SU-DHL-6 (cell line): ENCODE data around the gene EPHB1.

Experiments used
- H2AFZ ChIP-seq: fragments of 200-600 bp; sonication (generic); 2 replicates; pipeline ENCODE4 v1.6.1; 2014; ENCODE audit warnings: low read depth, mild to moderate bottlenecking, moderate library complexity, mixed read lengths, antibody characterized with exemption, low read length; ENCODE audit not compliant: severe bottlenecking
- H3F3A ChIP-seq: fragments of 200-600 bp; shearing (Covaris generic); 2 replicates; pipeline ENCODE4 v1.6.0; 2016; ENCODE audit warnings: antibody characterized with exemption, mild to moderate bottlenecking; ENCODE audit not compliant: insufficient read depth
- H3K27ac ChIP-seq: fragments of 200-600 bp; sonication (generic); 2 replicates; pipeline ENCODE4 v1.5.1; 2016; ENCODE audit warnings: low read depth, mild to moderate bottlenecking, low read length, moderate library complexity, mixed read lengths
- H3K27me3 ChIP-seq: fragments of 200-600 bp; sonication (generic), shearing (Covaris generic); 2 replicates; pipeline ENCODE4 v1.6.0; 2014; ENCODE audit warnings: mild to moderate bottlenecking, low read length
- H3K36me3 ChIP-seq: fragments of 200-600 bp; sonication (generic); 2 replicates; pipeline ENCODE4 v1.6.1; 2014; ENCODE audit warnings: mild to moderate bottlenecking, low read length, mixed read lengths
- H3K4me2 ChIP-seq: fragments of 300-600, 200-600 bp; shearing (Covaris generic), sonication (generic); 2 replicates; pipeline ENCODE4 v1.6.0; 2014; ENCODE audit warnings: low read length, low read depth, mild to moderate bottlenecking; ENCODE audit not compliant: poor library complexity, severe bottlenecking
- H3K4me3 ChIP-seq: fragments of 200-600 bp; sonication (generic); 2 replicates; pipeline ENCODE4 v1.5.1; 2014; ENCODE audit warnings: antibody characterized with exemption, low read length, mild to moderate bottlenecking, mixed read lengths; ENCODE audit not compliant: insufficient read depth, poor library complexity, severe bottlenecking
- H3K79me2 ChIP-seq: fragments of 200-600 bp; sonication (generic); 2 replicates; pipeline ENCODE4 v1.6.1; 2014; ENCODE audit warnings: mild to moderate bottlenecking, low read length, moderate library complexity; ENCODE audit not compliant: insufficient read depth
- H3K9ac ChIP-seq: fragments of 200-600 bp; sonication (generic); 2 replicates; pipeline ENCODE4 v1.7.0; 2014; ENCODE audit warnings: mild to moderate bottlenecking, low read length
- H3K9me2 ChIP-seq: fragments of 200-600 bp; sonication (generic); replicated peaks from 2 replicates; pipeline ENCODE4 v1.6.1; 2014; ENCODE audit warnings: low read length; ENCODE audit not compliant: insufficient read depth
- H3K9me3 ChIP-seq: fragments of 200-600 bp; sonication (generic); 2 replicates; pipeline ENCODE4 v1.6.1; 2014; ENCODE audit warnings: low read length, mixed read lengths; ENCODE audit not compliant: insufficient read depth
- H4K20me1 ChIP-seq: fragments of 200-600 bp; sonication (generic); 2 replicates; pipeline ENCODE4 v1.6.1; 2014; ENCODE audit warnings: low read depth, mild to moderate bottlenecking, antibody characterized with exemption, low read length, moderate library complexity, mixed read lengths
- CTCF ChIP-seq: fragments of 200-600 bp; sonication (generic); IDR thresholded peaks from one replicate; pipeline ENCODE4 v1.5.1; 2017; ENCODE audit warnings: antibody characterized with exemption, mild to moderate bottlenecking, low read length, moderate library complexity; ENCODE audit not compliant: insufficient read depth, poor library complexity, severe bottlenecking
- EZH2phosphoT487 ChIP-seq: fragments of 200-600 bp; sonication (generic), shearing (Covaris generic); conservative IDR thresholded peaks from 2 replicates; pipeline ENCODE4 v1.6.1; 2018; ENCODE audit warnings: mild to moderate bottlenecking, antibody characterized with exemption, low read length, moderate library complexity, mixed read lengths

EPHB1 gene

GRCh38 chr3:135090020-135090717 is 295.1 kb downstream of the EPHB1 start:
- Histone ChIP-seq H3K27ac (no peak overlapping the region), H3K9me2 (no peaks in the 10 kb centered on the region), H4K20me1 (no peaks in the 10 kb centered on the region), H3K36me3 (no peaks in the 10 kb centered on the region), H2AFZ (no peak overlapping the region), H3K9ac (no peak overlapping the region), H3K79me2 (no peaks in the 10 kb centered on the region), H3K9me3 (no peaks in the 10 kb centered on the region), H3K4me3 (no peak overlapping the region), H3K4me2 (no peak overlapping the region), H3K27me3 (no peaks in the 10 kb centered on the region), H3F3A (no peaks in the 10 kb centered on the region)
- TF ChIP-seq CTCF (no peak), EZH2phosphoT487 (no peak)

DNA sequence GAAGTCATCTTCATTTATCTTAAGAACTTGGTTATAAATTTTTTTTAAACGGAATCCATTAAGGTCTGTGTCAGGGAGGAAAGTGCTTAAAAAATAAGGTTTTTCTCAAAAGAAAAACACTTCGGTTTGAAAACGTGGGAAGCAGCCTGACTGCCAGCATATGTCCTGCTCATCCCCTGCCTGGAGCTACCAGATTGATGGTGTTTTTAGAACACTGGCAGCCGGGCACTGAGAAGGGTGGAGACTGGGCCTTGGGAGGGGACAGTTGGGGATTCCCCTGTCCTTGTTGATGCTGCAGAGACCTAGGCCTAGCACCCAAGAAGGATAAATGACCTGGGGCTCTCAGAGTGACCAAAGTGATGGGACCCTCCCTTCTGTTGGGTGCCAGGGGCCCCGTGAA is 296.9 kb downstream of the EPHB1 start:
- Histone ChIP-seq H3K27ac (no peak overlapping the region), H3K36me3 (no peaks in the 10 kb centered on the region), H2AFZ (no peak overlapping the region), H3K4me2 (no peak overlapping the region), H3K9me2 (no peaks in the 10 kb centered on the region), H3K27me3 (no peaks in the 10 kb centered on the region), H3K79me2 (no peaks in the 10 kb centered on the region), H4K20me1 (no peaks in the 10 kb centered on the region), H3K9ac (no peak overlapping the region), H3F3A (no peaks in the 10 kb centered on the region), H3K4me3 (no peak overlapping the region), H3K9me3 (no peaks in the 10 kb centered on the region)
- TF ChIP-seq EZH2phosphoT487: no peak
- no peak for TF ChIP-seq CTCF

DNA sequence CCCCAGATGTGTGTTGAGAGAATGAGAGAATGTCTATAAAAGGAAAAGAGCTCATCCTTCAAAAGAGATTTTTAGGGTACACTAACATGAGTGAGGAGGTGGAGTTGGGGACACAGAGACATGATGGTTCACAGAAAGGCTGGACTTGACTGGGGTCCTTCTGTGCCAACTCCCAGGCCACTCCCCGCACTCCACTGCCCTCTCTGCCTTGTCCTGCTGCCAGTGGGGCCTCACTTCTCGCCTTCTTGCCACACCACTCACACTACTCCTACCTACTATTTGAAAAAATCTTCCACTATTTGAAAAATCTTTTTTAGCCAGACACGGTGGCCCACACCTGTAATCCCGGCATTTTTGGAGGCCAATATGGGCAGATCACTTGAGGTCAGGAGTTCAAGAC is 298.1 kb downstream of the EPHB1 start:
- TF ChIP-seq CTCF (no peak), EZH2phosphoT487 (no peak)
- no peaks in the 10 kb centered on the region for H3K27me3 ChIP-seq
- H3K79me2 ChIP-seq: no peaks in the 10 kb centered on the region
- no peak overlapping the region for H3K4me3 ChIP-seq
- no peaks in the 10 kb centered on the region for H3F3A ChIP-seq
- H3K9me3 ChIP-seq: no peaks in the 10 kb centered on the region
- H2AFZ ChIP-seq: no peak overlapping the region
- H3K9me2 ChIP-seq: no peaks in the 10 kb centered on the region
- no peaks in the 10 kb centered on the region for H3K36me3 ChIP-seq
- H3K9ac ChIP-seq: no peak overlapping the region
- H3K27ac ChIP-seq: no peak overlapping the region
- H4K20me1 ChIP-seq: no peaks in the 10 kb centered on the region
- H3K4me2 ChIP-seq: no peak overlapping the region
